HepG2 (cell line): ENCODE measurements around the gene MRPS10. TPM values are rescaled to one million over a fixed set of nuclear protein-coding genes. Genes with fewer than 3 reads are reported as not detected.
A peak's percentile ranks its signal among the peaks of the same experiment; 100 is the strongest.

Experiments used
- FOXO1 ChIP-seq: sonication (generic); formaldehyde crosslinking; IDR thresholded peaks from 2 replicates; pipeline ENCODE4 v1.4.0; 2020; ENCODE audit warnings: missing genetic modification reagents
- FOXP1 ChIP-seq, 2 experiments: fragments of 450-650 bp in 1 of 2; IDR thresholded peaks; 2 replicates each; pipeline ENCODE4 v1.6.1; 2017 to 2018; ENCODE audit warnings: antibody characterized with exemption in 1 of 2
- MED1 ChIP-seq: sonication (generic); formaldehyde crosslinking; IDR thresholded peaks from 2 replicates; pipeline ENCODE4 v1.4.0; 2020; ENCODE audit warnings: missing genetic modification reagents
- PHF8 ChIP-seq: sonication (generic); formaldehyde crosslinking; IDR thresholded peaks from 2 replicates; pipeline ENCODE4 v1.5.0; 2020; ENCODE audit warnings: missing genetic modification reagents
- PITX1 ChIP-seq: sonication (generic); formaldehyde crosslinking; IDR thresholded peaks from 2 replicates; pipeline ENCODE4 v1.5.1; 2020; ENCODE audit warnings: mild to moderate bottlenecking, missing genetic modification reagents
- REST ChIP-seq, 2 experiments: IDR thresholded peaks; 2 replicates each; pipeline ENCODE4 v1.6.1; 2011 to 2012; ENCODE audit warnings: low read length in 2 of 2, borderline replicate concordance in 1 of 2, low read depth in 1 of 2, mild to moderate bottlenecking in 1 of 2, moderate library complexity in 1 of 2
- TAF15 ChIP-seq: fragments of 200-400 bp; formaldehyde crosslinking; IDR thresholded peaks from one replicate; pipeline ENCODE4 v1.6.1; 2018; ENCODE audit warnings: mild to moderate bottlenecking, low read depth, low read length; ENCODE audit not compliant: poor library complexity, severe bottlenecking
- TRAFD1 ChIP-seq: sonication (generic); formaldehyde crosslinking; IDR thresholded peaks from 2 replicates; pipeline ENCODE4 v1.5.1; 2020; ENCODE audit warnings: missing genetic modification reagents, mild to moderate bottlenecking, borderline replicate concordance
- ZBTB2 ChIP-seq: sonication (generic); formaldehyde crosslinking; IDR thresholded peaks from 2 replicates; pipeline ENCODE4 v1.8.0; 2022; ENCODE audit warnings: low read depth, missing genetic modification reagents
- ZMYM3 ChIP-seq: sonication (generic); formaldehyde crosslinking; IDR thresholded peaks from 2 replicates; pipeline ENCODE4 v1.5.1; 2020; ENCODE audit warnings: mild to moderate bottlenecking, missing genetic modification reagents
- ZNF44 ChIP-seq: sonication (generic); formaldehyde crosslinking; IDR thresholded peaks from 2 replicates; pipeline ENCODE4 v1.5.1; 2020; ENCODE audit warnings: mild to moderate bottlenecking, missing genetic modification reagents
- ZNF563 ChIP-seq: sonication (generic); formaldehyde crosslinking; IDR thresholded peaks from 2 replicates; pipeline ENCODE4 v1.8.0; 2022; ENCODE audit warnings: mild to moderate bottlenecking, moderate library complexity, missing genetic modification reagents
- ZNF577 ChIP-seq: sonication (generic); formaldehyde crosslinking; IDR thresholded peaks from 2 replicates; pipeline ENCODE4 v1.4.0; 2020; ENCODE audit warnings: mild to moderate bottlenecking, low read depth, missing genetic modification reagents, borderline replicate concordance
- ZNF609 ChIP-seq: sonication (generic); formaldehyde crosslinking; IDR thresholded peaks from 2 replicates; pipeline ENCODE4 v1.4.0; 2020; ENCODE audit warnings: mild to moderate bottlenecking, missing genetic modification reagents, borderline replicate concordance
- ZNF709 ChIP-seq: sonication (generic); formaldehyde crosslinking; IDR thresholded peaks from 2 replicates; pipeline ENCODE4 v1.5.0; 2020; ENCODE audit warnings: mild to moderate bottlenecking, missing genetic modification reagents
- ZNF776 ChIP-seq: sonication (generic); formaldehyde crosslinking; IDR thresholded peaks from 2 replicates; pipeline ENCODE4 v1.4.0; 2020; ENCODE audit warnings: mild to moderate bottlenecking, missing genetic modification reagents
- polyA plus RNA-seq, 8 experiments: library from polyadenylated mRNA; depleted of rRNA in 3 of 8; stranded (reverse) in 7 of 8; unstranded in 1 of 8; fragments of >200 nt; fragmentation: Illumina TruSeq in 4 of 8; extraction: Trizol in 4 of 8; gene quantifications; 2 replicates each; pipeline versions ENCODE4 v1.2.1 to v1.2.3, GENCODE V29; 2011 to 2016; ENCODE audit warnings: low read depth in 4 of 8, missing spikeins in 1 of 8, mixed read lengths in 1 of 8; ENCODE audit not compliant: insufficient read depth in 1 of 8
- total RNA-seq, 5 experiments: library from RNA; depleted of rRNA; stranded (reverse); fragments of >200 nt; fragmentation: Illumina TruSeq; extraction: Trizol; gene quantifications; 2 replicates each; pipeline ENCODE4 v1.2.3, GENCODE V29; 2016; ENCODE audit warnings: low read depth in 1 of 5

The MRPS10 gene
- total and polyA plus RNA-seq, 2 of the 13 experiments (the other 11 are each of a cell fraction or from before 2014, with no cell fraction given) = 31.7 to 54.6 TPM

GRCh38 chr6:42217519-42218367 is at the start of gene MRPS10 (continued):
- TF ChIP-seq ZNF609 (CRISPR knock-in tag) (no peak), ZNF563 (CRISPR knock-in tag) (peak; percentile 59), MED1 (CRISPR knock-in tag) (peak; percentile 84), ZNF44 (no peak), FOXP1 (IDR thresholded peaks at IDR 0.05) (no peak), FOXP1 (CRISPR knock-in tag; IDR thresholded peaks at IDR 0.05) (0 out of 2 replicates have a peak, but pooled peaks have one; percentile 23), ZNF776 (CRISPR knock-in tag) (no peak), ZBTB2 (CRISPR knock-in tag) (peak; percentile 85), REST (IDR thresholded peaks at IDR 0.05; ENCODE audit: borderline replicate concordance in 1 of 2, low read depth in 1 of 2, low read length in 2 of 2) (peak in 1 of 2 experiments; percentile 85; a peak in 1 of 4 replicates), TRAFD1 (CRISPR knock-in tag) (no peak), ZMYM3 (CRISPR knock-in tag) (peak; percentile 77; the same call in 1 of the 2 replicates), PITX1 (CRISPR knock-in tag) (peak; percentile 14; the same call in 1 of the 2 replicates), ZNF577 (CRISPR knock-in tag) (no peak), PHF8 (CRISPR knock-in tag) (peak; percentile 90), ZNF709 (peak; percentile 68; the same call in 1 of the 2 replicates), TAF15 (no peak), FOXO1 (CRISPR knock-in tag) (peak; percentile 72)
